ENCODE measurements around the gene KCNH6. TPM values are rescaled to one million over a fixed set of nuclear protein-coding genes. Genes with fewer than 3 reads are reported as not detected.

The KCNH6 gene
- polyA plus RNA-seq, 1 of the 3 experiments (the other 2 are of a cell fraction), result 0.15 TPM

GRCh38 chr17:63540590-63540989 lies 17.4 kb downstream of the KCNH6 start:
- Histone ChIP-seq H3K9me3 (no peaks in the 10 kb centered on the region), H3K27me3 (ENCODE audit: insufficient read depth) (peaks cover 17% of the 10 kb centered on the region; the same call in 1 of the 2 replicates), H3K36me3 (replicated peaks in 1 of 2; ENCODE audit: control insufficient read depth in 1 of 2, insufficient read depth in 2 of 2, low read length in 1 of 2) (no peaks in the 10 kb centered on the region), H3K4me3 (ENCODE audit: low read depth in 2 of 2, low read length in 1 of 2) (no peak overlapping the region), H2AFZ (ENCODE audit: low read depth) (no peak overlapping the region), H3K4me1 (ENCODE audit: control insufficient read depth in 1 of 2, insufficient read depth in 2 of 2, low read depth in 1 of 2, low read length in 1 of 2) (peaks cover 0 to 36% of the 10 kb centered on the region in 2 experiments; a peak in 1 of 4 replicates), H3K4me2 (no peak overlapping the region), H3F3A (replicated peaks; ENCODE audit: insufficient read depth) (no peaks in the 10 kb centered on the region), H3K9me2 (no peaks in the 10 kb centered on the region), H3K27ac (ENCODE audit: low read depth in 2 of 2, low read length in 1 of 2) (no peak overlapping the region), H3K9ac (no peak overlapping the region), H3K79me2 (ENCODE audit: insufficient read depth) (no peaks in the 10 kb centered on the region), H4K20me1 (ENCODE audit: insufficient read depth) (no peaks in the 10 kb centered on the region)
- POLR2A ChIA-PET, result no interaction called here
- no peak for TF ChIP-seq GABPA (IDR thresholded peaks at IDR 0.05; ENCODE audit: low read depth)
- TF ChIP-seq TAF1 (IDR thresholded peaks at IDR 0.05; ENCODE audit: borderline replicate concordance, low read depth, low read length), result no peak
- TF ChIP-seq SMC3 (IDR thresholded peaks at IDR 0.05; ENCODE audit: low read depth, low read length), result no peak
- TF ChIP-seq MXI1 (IDR thresholded peaks at IDR 0.05; ENCODE audit: low read depth, low read length), result no peak
- no peak for TF ChIP-seq YY1 (IDR thresholded peaks at IDR 0.05; ENCODE audit: low read depth)
- TF ChIP-seq RCOR1 (IDR thresholded peaks at IDR 0.05; ENCODE audit: low read length), result no peak
- no peak for TF ChIP-seq MAX (IDR thresholded peaks at IDR 0.05; ENCODE audit: low read depth)
- no peak for TF ChIP-seq RXRA (IDR thresholded peaks at IDR 0.05; ENCODE audit: borderline replicate concordance, low read depth)
- TF ChIP-seq NFIC (IDR thresholded peaks at IDR 0.05; ENCODE audit: borderline replicate concordance), result no peak
- no peak for TF ChIP-seq JUND (IDR thresholded peaks at IDR 0.05)
- no peak for TF ChIP-seq PBX3 (IDR thresholded peaks at IDR 0.05)
- TF ChIP-seq IRF3 (IDR thresholded peaks at IDR 0.05; ENCODE audit: low read depth, low read length), result no peak
- DNase-seq, result peak; percentile 27
- WGBS (ENCODE audit: low lambda C conversion rate), result 76% methylated on average over 4 of the region's 4 CpGs
- CTCF ChIA-PET, result no interaction called here

GRCh38 chr17:63542218-63542545 lies 19.0 kb downstream of the KCNH6 start:
- Histone ChIP-seq H2AFZ (ENCODE audit: low read depth) (no peak overlapping the region), H3K9me3 (no peaks in the 10 kb centered on the region), H3K79me2 (ENCODE audit: insufficient read depth) (no peaks in the 10 kb centered on the region), H3K4me3 (ENCODE audit: low read depth in 2 of 2, low read length in 1 of 2) (no peak overlapping the region), H3K9me2 (no peaks in the 10 kb centered on the region), H3K4me1 (ENCODE audit: control insufficient read depth in 1 of 2, insufficient read depth in 2 of 2, low read depth in 1 of 2, low read length in 1 of 2) (peaks cover 0 to 37% of the 10 kb centered on the region in 2 experiments; a peak in 1 of 4 replicates), H3K9ac (no peak overlapping the region), H3K27ac (ENCODE audit: low read depth in 2 of 2, low read length in 1 of 2) (no peak overlapping the region), H4K20me1 (ENCODE audit: insufficient read depth) (no peaks in the 10 kb centered on the region), H3F3A (replicated peaks; ENCODE audit: insufficient read depth) (no peaks in the 10 kb centered on the region), H3K4me2 (no peak overlapping the region), H3K27me3 (ENCODE audit: insufficient read depth) (peaks cover 17% of the 10 kb centered on the region; the same call in 1 of the 2 replicates), H3K36me3 (replicated peaks in 1 of 2; ENCODE audit: control insufficient read depth in 1 of 2, insufficient read depth in 2 of 2, low read length in 1 of 2) (no peaks in the 10 kb centered on the region)
- ChIA-PET POLR2A (interaction anchor here (1.2 kb wide), 1 partner anchor 19 kb away, joined by 4 read pairs; no protein-coding TSS in a partner anchor), CTCF (interaction anchor here (1.0 to 4.5 kb wide), 5 partner anchors 8 to 117 kb away, joined by 3 to 28 read pairs (median 4); partner anchors contain the start of gene DCAF7)
- DNase-seq, result peak; percentile 12
- 77% methylated on average over 6 of the region's 9 CpGs for WGBS (ENCODE audit: low lambda C conversion rate)
- TF ChIP-seq MAX (IDR thresholded peaks at IDR 0.05; ENCODE audit: low read depth), result no peak
- no peak for TF ChIP-seq RXRA (IDR thresholded peaks at IDR 0.05; ENCODE audit: borderline replicate concordance, low read depth)
- TF ChIP-seq NRF1 (IDR thresholded peaks at IDR 0.05; ENCODE audit: low read depth, low read length), result no peak
- TF ChIP-seq TEAD4 (IDR thresholded peaks at IDR 0.05; ENCODE audit: borderline replicate concordance, insufficient read depth), result no peak
- no peak for TF ChIP-seq MEF2A (IDR thresholded peaks at IDR 0.05; ENCODE audit: borderline replicate concordance, low read depth)
- no peak for TF ChIP-seq USF2 (IDR thresholded peaks at IDR 0.05; ENCODE audit: borderline replicate concordance, low read depth, low read length)
- TF ChIP-seq EP300 (IDR thresholded peaks at IDR 0.05; ENCODE audit: borderline replicate concordance in 1 of 2, low read depth in 1 of 2, low read length in 1 of 2), result no peak
- no peak for TF ChIP-seq GABPA (IDR thresholded peaks at IDR 0.05; ENCODE audit: low read depth)
- TF ChIP-seq SIN3A (IDR thresholded peaks at IDR 0.05; ENCODE audit: borderline replicate concordance, low read depth, low read length), result no peak
- TF ChIP-seq FOSL2 (IDR thresholded peaks at IDR 0.05; ENCODE audit: borderline replicate concordance, low read depth), result no peak
- TF ChIP-seq FOXM1 (IDR thresholded peaks at IDR 0.05; ENCODE audit: low read depth), result no peak
- TF ChIP-seq PBX3 (IDR thresholded peaks at IDR 0.05), result no peak

All from SK-N-SH (cell line).